HG02870 (cell line): ENCODE results near the gene NUPR1.
"Not testable (repeated sequence)": the region's sequence is repeated elsewhere in the genome, so short reads cannot be mapped to it uniquely, and the experiment has no call there.

Experiments
- ATAC-seq: cut with Tn5 transposase; IDR thresholded peaks from one replicate; pipeline ENCODE4 v1.9.1; 2021; ENCODE audit warnings: mild to moderate bottlenecking, moderate library complexity; ENCODE audit not compliant: unreplicated experiment

Gene NUPR1

GRCh38 chr16:28499854-28500253 lies 38.9 kb downstream of the NUPR1 start:
- ATAC-seq, result no peak

DNA sequence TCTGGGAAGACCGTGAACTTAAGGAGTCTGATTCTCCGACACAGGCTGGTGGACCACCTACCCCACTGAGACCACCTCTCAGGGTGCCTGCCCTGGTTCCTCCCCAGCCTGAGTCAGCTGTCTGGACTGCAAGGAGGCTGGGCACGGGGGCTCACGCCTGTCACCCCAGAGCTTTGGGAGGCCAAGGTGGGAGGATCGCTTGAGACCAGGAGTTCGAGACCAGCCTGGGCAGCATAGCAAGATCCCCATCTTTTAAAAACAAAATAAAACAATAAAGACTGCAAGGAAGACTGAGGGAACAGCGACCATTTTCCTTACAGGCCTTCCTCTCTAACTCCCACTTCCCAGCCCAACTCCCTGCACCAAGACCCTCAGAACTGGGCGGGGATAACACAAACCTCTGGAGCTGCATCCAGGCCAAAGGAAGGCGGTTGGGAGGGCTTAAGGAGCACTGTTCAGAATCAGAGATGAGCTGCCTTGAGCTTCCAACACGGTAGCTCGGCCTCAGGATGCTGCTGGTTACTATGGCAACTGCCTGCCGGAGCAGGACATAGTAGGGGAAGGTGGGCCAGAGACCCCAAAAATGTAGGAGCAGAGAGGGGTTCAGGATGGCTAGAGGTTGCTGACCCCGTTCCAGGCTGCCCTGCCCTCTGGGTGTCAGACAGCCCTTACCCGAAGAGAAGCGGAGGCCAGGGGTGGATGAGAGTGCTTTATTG lies 40.0 kb downstream of the NUPR1 start:
- no peak for ATAC-seq

DNA sequence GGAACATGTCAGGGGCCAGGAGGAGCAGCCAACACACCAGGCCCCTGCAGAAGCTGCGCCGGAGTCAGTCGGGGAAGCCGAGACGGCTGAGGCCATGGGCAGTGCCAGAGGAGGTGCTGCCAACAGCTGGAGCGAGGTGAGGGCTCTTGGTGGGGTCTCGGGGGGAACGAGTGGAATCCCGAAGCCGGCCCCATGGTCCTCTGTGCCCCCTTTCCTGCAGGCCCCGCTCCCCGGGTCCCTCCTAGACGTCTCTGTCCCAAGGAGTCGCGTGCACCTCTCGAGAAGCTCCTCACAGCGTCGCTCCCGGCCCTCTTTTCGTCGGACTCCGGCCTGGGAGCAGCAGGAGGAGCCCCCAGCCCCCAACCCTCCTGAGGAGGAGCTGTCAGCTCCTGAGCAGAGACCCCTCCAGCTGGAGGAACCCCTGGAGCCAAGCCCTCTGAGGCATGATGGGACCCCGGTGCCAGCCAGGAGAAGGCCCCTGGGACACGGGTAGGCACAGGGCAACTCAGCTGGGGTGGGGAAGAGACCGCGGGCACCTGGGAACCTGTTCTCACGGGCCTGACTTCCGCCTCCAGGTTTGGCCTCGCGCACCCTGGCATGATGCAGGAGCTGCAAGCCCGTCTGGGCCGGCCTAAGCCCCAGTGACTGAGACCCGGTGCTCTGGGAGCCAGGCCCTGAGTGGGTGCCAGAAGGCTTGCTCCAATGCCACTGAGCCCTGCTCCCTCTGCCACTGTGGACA lies 40.7 kb downstream of the NUPR1 start:
- no peak for ATAC-seq

GRCh38 chr16:28497386-28497785 lies 41.4 kb downstream of the NUPR1 start:
- ATAC-seq, result no peak

- no peak for ATAC-seq
These were observed 41.9 kb downstream of the NUPR1 start for GRCh38 chr16:28496844-28497243.

- no peak for ATAC-seq
These were observed 42.7 kb downstream of the NUPR1 start for GRCh38 chr16:28495795-28496749.

DNA sequence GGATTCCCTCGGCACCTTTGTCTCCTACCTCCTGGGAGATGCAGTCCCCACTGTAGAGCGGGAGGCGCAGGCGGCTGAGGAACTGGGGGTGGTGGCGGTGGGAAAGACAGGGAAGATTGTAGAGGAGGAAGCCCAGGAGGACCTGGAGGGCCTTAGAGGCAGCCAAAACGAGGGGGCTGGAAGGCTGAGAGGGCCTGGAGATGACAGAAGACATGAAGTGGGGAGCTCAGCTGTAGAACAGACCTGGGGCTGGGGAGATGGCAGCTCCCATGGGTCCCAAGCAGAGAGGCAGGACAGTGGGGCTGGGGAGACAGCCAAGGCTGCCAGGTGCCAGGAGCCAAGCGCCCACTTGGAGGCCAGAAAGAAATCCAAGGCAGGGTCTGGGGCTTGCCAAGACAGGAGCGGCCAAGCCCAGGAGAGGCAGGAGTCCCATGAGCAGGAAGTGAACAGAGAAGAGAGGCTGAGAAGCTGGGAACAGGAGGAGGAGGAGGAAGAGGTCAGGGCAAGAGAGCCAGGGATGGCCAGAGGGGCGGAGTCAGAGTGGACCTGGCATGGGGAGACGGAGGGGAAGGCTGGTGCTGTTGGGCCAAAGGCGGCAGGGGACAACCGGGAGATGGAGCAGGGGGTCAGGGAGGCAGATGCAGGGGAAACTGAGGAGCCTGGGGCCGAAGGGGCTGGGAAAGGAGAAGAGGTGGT lies 43.5 kb downstream of the NUPR1 start:
- no peak for ATAC-seq

DNA sequence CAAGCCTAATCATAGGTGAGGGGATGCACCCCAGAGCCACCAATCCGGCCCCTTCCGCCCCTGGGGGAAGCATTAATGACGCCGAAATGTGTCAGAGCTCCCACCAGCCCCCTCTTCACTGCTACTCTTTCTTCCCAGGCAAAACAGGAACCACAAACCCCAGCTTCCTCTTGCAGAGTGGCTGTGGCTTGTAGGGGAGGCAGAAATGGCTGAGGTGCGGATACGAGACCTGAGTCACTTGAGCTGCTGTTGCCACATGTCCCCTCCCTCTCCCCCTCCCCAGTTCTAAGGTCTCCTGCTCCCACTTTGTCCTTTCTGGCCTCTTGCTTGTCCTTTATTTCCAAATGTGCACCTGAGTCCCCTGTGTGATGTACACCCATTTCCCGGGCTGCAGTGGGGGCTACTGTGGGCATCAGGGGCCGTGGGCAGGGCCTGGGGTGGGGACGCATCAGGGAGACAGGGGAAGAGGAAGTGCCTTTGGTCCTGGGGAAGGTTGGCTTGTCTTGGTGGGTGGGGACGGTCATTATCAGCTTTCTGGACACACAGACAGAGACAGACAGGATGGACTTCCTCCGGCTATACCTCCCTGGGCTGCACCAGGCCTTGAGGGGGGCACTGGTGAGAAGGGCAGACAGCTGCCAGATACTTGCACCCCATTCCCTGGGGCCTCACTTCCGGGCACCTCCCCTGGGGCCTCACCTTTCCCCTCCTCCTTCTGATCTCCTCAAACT lies 44.5 kb downstream of the NUPR1 start, which contains the start of gene APOBR:
Gene APOBR (plus strand): TSS at position 523 of the 731 bp plus-strand sequence. CDS start 39 bp downstream, at position 562.
- peak; percentile 47 for ATAC-seq

GRCh38 chr16:28492511-28492910 lies 46.3 kb downstream of the NUPR1 start:
- no peak for ATAC-seq

GRCh38 chr16:28491970-28492474 lies 46.8 kb downstream of the NUPR1 start, which contains the start of gene CLN3:
Gene CLN3, minus strand, starts transcription at chr16:28492074. Its CDS starts 315 bp downstream, at chr16:28491759.
- peak; percentile 76 for ATAC-seq

- no peak for ATAC-seq
These were observed 47.4 kb downstream of the NUPR1 start for GRCh38 chr16:28491230-28491969.

GRCh38 chr16:28486266-28486665 lies 52.5 kb downstream of the NUPR1 start:
- no peak for ATAC-seq

- ATAC-seq, result not testable (repeated sequence)
These were observed 55.4 kb downstream of the NUPR1 start for GRCh38 chr16:28483361-28483760.
